ENCODE results near the gene PGC. TPM values are rescaled to one million over a fixed set of nuclear protein-coding genes. Genes with fewer than 3 reads are reported as not detected.

Gene PGC
- total and polyA plus RNA-seq, 9 of the 15 experiments (the other 6 are each of a cell fraction or from before 2014, with no cell fraction given): 0.17 to 0.40 TPM; not detected in 7

DNA sequence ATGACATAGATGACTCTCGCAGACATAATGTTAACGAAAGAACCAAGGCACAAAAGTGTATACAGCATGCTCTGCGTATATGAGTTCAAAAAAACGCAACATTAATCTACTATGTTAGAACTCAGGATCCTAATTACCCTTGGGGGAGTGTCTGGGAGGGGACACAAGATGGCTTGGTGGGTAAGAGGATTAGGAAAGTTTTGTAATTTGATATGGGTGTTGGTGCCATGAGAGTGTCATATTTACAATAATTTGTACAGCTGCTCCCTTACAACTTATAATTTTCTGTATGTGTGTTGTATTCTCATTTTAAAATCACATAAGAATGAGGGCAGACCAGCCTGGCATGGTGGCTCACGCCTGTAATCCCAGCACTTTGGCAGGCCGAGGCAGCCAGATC, 50.4 kb downstream of the PGC start:
- in situ Hi-C loops (cut with MboI): loop anchor here (5.0 kb wide), 1 partner anchor 71 kb away; no protein-coding TSS in a partner anchor
- Histone ChIP-seq H3K36me3 (ENCODE audit: control insufficient read depth, insufficient read depth, low read length) (no peaks in the 10 kb centered on the region), H3K4me3 (no peak overlapping the region), H3K4me2 (ENCODE audit: insufficient read depth, low read length) (no peak overlapping the region), H2AFZ (ENCODE audit: low read depth, low read length) (no peak overlapping the region), H3K9me3 (replicated peaks; ENCODE audit: control insufficient read depth, insufficient read depth, low read depth, low read length) (no peaks in the 10 kb centered on the region), H3K79me2 (ENCODE audit: control insufficient read depth, insufficient read depth, low read length) (no peaks in the 10 kb centered on the region), H4K20me1 (replicated peaks; ENCODE audit: control insufficient read depth, insufficient read depth, low read length) (peaks cover 4% of the 10 kb centered on the region; the same call in 1 of the 2 replicates), H3K27me3 (ENCODE audit: control insufficient read depth in 2 of 2, insufficient read depth in 2 of 2, low read length in 2 of 2) (peaks cover 0 to 23% of the 10 kb centered on the region in 2 experiments; a peak in 2 of 5 replicates), H3K4me1 (replicated peaks in 1 of 2; ENCODE audit: control insufficient read depth in 2 of 2, insufficient read depth in 2 of 2, low read length in 2 of 2) (0 out of 5 replicates have a peak, but pooled peaks cover 0 to 3% of the 10 kb centered on the region in 2 experiments), H3K27ac (ENCODE audit: extremely low read depth, low read depth, low read length) (no peak overlapping the region), H3K9me1 (ENCODE audit: control insufficient read depth, insufficient read depth, low read length) (no peaks in the 10 kb centered on the region), H3K9ac (ENCODE audit: insufficient read depth in 1 of 2, low read depth in 2 of 2, low read length in 2 of 2) (no peak overlapping the region)
- no peak for TF ChIP-seq RBM17 (IDR thresholded peaks at IDR 0.05; ENCODE audit: borderline replicate concordance, low read depth, low read length)
- TF ChIP-seq ZNF274 (IDR thresholded peaks at IDR 0.05; ENCODE audit: borderline replicate concordance, low read depth, low read length): no peak
- no peak for TF ChIP-seq HDAC8 (tag; IDR thresholded peaks at IDR 0.05)
- TF ChIP-seq U2AF1 (optimal IDR thresholded peaks at IDR 0.05; ENCODE audit: low read depth, low read length): no peak
- no peak for TF ChIP-seq SETDB1 (IDR thresholded peaks at IDR 0.05; ENCODE audit: low read length)
- TF ChIP-seq, protein P1, sequence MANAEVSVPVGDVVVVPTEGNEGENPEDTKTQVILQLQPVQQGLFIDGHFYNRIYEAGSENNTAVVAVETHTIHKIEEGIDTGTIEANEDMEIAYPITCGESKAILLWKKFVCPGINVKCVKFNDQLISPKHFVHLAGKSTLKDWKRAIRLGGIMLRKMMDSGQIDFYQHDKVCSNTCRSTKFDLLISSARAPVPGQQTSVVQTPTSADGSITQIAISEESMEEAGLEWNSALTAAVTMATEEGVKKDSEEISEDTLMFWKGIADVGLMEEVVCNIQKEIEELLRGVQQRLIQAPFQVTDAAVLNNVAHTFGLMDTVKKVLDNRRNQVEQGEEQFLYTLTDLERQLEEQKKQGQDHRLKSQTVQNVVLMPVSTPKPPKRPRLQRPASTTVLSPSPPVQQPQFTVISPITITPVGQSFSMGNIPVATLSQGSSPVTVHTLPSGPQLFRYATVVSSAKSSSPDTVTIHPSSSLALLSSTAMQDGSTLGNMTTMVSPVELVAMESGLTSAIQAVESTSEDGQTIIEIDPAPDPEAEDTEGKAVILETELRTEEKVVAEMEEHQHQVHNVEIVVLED (CRISPR knock-in tag; IDR thresholded peaks at IDR 0.05): no peak
- no peak for TF ChIP-seq SNIP1 (IDR thresholded peaks at IDR 0.05; ENCODE audit: low read depth)
- TF ChIP-seq, protein P2, sequence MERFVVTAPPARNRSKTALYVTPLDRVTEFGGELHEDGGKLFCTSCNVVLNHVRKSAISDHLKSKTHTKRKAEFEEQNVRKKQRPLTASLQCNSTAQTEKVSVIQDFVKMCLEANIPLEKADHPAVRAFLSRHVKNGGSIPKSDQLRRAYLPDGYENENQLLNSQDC (CRISPR knock-in tag; IDR thresholded peaks at IDR 0.05): no peak
- TF ChIP-seq GABPB2 (CRISPR knock-in tag; conservative IDR thresholded peaks at IDR 0.05): no peak
- TF ChIP-seq ZNF584 (CRISPR knock-in tag; IDR thresholded peaks at IDR 0.05; ENCODE audit: low read depth): no peak
- BruUV-seq (replicated peaks): no TSS peak
- intact Hi-C loops (cut with micrococcal nuclease): no loop called here
- FAIRE-seq (no peak), DNase-seq (ENCODE audit: extremely low read depth in 1 of 4, low spot score in 3 of 4) (no peak), ATAC-seq (no peak)
- CTCF ChIA-PET (ENCODE audit: low intra/inter-chr PET ratio): interaction anchor here (0.5 kb wide), 1 partner anchor 328 kb away, joined by 3 read pairs; no protein-coding TSS in a partner anchor
- POLR2A ChIA-PET: no interaction called here
- 19% methylated on average over 6 of the region's 6 CpGs for WGBS (ENCODE audit: insufficient coverage, low coverage, missing lambda C conversion rate)
